Left kidney (tissue), 1 donor: Measurements from ENCODE around the gene OR6C70. TPM values are rescaled to one million over a fixed set of nuclear protein-coding genes. Genes with fewer than 3 reads are reported as not detected.

Experiments
- polyA plus RNA-seq: library from polyadenylated mRNA; unstranded; fragments of 120-200 nt; gene quantifications from one replicate; pipeline ENCODE4 v1.2.1, GENCODE V29; 2013; ENCODE audit not compliant: insufficient read length

Gene OR6C70
- polyA plus RNA-seq, 1 donor: not detected

Other genes with a start within 250 kb of the OR6C70 start
- not detected for gene OR10A7, start 249.1 kb downstream of the OR6C70 start, polyA plus RNA-seq
- gene OR6C74, start 225.5 kb downstream of the OR6C70 start, polyA plus RNA-seq: not detected
- 0.08 TPM for gene OR6C6, start 173.6 kb downstream of the OR6C70 start, polyA plus RNA-seq
- gene OR6C1, start 155.8 kb downstream of the OR6C70 start, polyA plus RNA-seq: not detected
- not detected for gene OR6C3, start 139.4 kb downstream of the OR6C70 start, polyA plus RNA-seq
- 0.07 TPM for gene OR6C75, start 107.2 kb downstream of the OR6C70 start, polyA plus RNA-seq
- gene OR6C65, start 69.6 kb downstream of the OR6C70 start, polyA plus RNA-seq: not detected
- gene OR6C76, start 43.9 kb downstream of the OR6C70 start, polyA plus RNA-seq: not detected
- not detected for gene OR6C2, start 26.1 kb downstream of the OR6C70 start, polyA plus RNA-seq
- not detected for gene OR6C68, start 22.2 kb upstream of the OR6C70 start, polyA plus RNA-seq
- gene OR6C4, start 79.5 kb upstream of the OR6C70 start, polyA plus RNA-seq: not detected
- not detected for gene OR2AP1, start 102.3 kb upstream of the OR6C70 start, polyA plus RNA-seq
- gene OR10P1, start 166.8 kb upstream of the OR6C70 start, polyA plus RNA-seq: not detected
- gene ITGA7, start 237.8 kb upstream of the OR6C70 start, polyA plus RNA-seq: 35.2 TPM
- 101 TPM for gene BLOC1S1, start 245.9 kb upstream of the OR6C70 start, polyA plus RNA-seq